ENCODE results near the gene MYADML2.

MYADML2 gene

DNA sequence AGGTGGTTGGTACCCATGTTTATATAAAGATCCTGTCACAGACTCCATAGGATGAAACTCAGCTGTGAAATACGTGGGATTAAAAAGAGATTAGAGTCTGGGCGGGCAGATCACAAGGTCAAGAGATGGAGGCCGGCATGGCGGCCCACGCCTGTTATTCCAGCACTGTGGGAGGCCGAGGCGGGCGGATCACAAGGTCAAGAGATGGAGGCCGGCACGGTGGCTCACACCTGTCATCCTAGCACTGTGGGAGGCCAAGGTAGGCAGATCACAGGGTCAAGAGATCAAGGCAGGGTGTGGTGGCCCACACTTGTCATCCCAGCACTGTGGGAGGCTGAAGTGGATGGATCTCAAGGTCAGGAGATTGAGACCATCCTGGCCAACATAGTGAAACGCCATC, 51.6 kb downstream of the MYADML2 start:
- DNase-seq = no peak

DNA sequence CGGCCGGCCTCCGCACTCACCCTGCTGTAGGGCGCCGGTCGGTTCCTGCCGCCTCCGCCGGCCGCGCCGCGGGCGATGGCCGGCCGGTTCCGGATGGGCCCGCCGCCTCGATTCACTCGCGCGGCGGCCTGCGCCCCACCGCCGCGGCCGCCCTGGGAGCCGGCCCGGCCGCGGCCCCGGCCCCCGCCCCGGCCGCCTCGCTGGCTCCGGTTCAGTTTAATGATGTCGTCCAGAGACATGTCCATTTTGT, 55.8 kb downstream of the MYADML2 start:
- DNase-seq = no peak

DNA sequence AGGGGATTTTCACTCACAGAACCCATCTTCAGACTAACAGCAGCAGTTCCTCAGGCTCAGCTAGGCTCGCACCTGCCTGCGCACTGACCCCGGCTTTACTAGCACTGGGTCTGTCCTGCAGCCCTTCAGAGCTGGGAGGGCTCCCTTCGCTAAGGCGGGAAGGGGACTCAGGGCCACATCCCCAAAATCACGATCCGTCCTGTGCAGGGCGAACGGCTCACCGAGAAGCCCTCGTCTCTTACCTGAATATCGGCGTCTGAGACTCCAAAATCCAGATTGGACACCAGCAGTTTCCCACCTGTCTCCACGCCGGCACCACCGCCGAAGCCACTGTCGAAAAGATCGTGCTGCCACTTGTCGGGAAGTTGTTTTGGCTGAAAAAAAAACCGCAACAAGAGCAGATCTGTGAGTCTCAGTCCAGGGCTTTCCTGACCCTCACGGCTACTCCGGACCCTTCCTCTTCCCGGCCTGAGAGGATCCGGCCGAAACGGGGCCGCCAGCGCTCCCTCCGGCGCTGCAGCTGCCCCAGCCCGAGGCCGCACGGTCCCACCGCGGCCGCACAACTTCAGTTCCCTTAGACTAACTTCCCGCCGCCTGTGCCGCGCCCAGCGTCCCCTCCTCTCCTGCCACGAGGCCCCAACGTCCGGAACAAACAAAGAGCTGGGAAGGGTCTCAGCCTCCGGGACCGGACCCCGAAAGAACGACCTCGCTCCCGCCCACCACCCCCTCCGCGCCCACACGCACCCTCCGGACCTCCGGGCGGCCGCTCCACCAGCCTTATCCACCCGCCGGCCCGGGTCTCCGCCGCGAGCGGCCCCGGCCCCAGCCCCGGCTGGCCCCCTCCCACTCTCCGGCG, 56.4 kb downstream of the MYADML2 start:
- DNase-seq = no peak

All from AML-193 (cell line).